GM21515 (cell line): ENCODE results near the gene TRIM2.

ENCODE experiments used
- ATAC-seq: cut with Tn5 transposase; IDR thresholded peaks from one replicate; pipeline ENCODE4 v1.9.1; 2021; ENCODE audit not compliant: unreplicated experiment

TRIM2 gene

DNA sequence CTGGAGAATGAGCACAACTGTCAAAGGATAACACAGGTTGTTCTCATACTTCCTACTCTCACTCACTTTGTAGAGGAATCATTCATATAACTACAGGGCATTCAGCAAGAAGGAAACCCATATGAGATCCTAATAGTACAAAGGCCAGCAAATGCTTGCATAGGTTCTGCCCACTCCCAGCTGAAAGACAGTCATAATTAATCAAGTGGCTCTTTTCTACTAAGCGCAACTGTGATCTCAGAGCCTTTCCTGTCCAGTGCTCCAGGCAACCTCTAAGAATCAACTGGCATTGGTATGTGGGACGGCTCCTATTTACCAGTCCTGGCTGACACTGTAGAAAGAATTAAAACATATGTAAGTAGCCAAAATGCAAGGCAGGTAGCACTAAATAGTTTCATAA lies 121.3 kb downstream of the TRIM2 start:
- ATAC-seq, result no peak

DNA sequence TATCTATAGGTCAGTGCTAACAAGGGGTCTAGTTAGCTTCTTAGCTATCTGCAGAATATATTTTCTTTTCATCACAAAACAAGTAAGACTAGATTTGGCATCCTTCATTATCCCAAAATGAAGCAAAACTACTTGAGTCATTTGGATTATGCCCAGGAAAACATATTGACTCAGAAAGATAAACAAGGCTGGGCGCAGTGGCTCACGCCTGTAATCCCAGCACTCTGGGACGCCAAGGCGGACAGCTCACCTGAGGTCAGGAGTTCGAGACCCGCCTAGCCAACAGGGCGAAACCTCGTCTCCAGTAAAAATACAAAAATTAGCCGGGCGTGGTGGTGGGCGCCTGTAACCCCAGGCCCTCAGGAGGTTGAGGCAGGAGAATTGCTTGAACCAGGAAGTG lies 122.3 kb downstream of the TRIM2 start:
- ATAC-seq, result no peak

DNA sequence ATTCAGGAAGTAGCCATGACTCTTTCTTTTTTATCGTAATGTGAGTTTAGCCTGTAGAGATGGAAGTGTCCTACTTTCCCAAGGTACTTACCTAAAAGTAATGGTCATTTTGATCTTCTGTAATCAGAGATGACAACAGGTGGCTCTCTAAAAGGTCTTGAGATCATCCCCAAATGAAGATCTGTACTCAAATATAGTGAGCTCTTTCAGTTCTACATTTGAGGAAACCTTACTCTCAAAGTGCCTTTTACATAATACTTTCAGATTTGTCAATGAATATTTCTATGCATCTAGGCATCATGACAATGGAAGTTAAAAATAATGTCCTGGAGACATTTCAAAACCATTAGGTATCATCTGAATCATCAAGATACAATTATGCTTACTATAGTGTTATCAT lies 123.0 kb downstream of the TRIM2 start:
- no peak for ATAC-seq

DNA sequence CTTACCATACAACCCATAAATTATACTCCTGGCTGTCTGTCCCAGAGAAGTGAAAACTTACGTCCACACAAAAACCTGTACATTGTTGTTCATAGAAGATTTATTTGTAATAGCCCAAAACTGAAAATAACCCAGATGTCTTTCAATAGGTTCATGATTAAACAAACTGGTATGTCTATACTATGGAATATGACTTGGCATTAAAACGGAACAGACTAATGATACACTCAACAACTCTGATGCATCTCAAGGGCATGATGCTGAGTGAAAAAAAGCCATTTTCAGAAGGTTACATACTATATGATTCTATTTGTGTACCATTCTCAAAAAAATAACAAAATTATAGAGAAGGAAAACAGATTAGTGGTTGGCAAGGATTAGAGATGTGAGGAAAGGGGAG lies 128.7 kb downstream of the TRIM2 start:
- ATAC-seq, result no peak

DNA sequence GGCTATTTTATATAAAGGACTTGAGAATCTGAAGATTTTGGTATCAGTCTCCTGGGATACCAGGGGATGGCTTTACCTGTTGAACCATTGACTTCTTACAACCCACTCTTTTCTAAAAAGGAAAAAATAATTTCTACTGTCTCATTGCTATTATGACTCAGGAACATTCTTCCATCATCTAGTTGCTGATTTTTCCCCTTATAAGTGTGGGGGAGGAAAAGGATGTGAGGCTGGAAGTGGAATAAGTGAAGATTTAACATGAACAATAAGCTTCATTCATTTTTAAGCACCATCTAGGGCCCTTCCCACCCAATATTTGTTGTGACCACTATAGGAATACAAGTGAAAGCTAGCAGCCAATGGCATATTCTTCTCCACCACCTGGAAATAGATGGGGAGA lies 129.6 kb downstream of the TRIM2 start:
- ATAC-seq, result no peak

DNA sequence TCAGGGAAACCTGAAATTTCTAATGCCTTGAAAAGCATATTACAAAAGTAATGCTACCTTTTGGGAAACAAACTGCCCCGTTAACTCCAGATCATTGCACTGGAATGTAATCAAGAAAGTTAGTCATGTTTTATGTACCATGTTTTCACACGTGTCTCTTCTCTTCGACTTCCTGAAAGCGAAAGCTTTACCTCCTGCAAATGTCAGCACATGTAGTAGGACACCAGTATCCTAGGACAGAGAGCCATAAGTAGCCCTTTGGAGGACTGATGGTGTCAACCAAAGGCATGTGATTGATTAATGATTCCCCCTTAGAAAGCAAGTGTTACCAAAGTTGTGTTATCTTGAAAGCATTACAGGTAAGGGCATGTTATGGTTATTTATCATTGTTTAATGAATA lies 131.4 kb downstream of the TRIM2 start:
- ATAC-seq, result no peak

DNA sequence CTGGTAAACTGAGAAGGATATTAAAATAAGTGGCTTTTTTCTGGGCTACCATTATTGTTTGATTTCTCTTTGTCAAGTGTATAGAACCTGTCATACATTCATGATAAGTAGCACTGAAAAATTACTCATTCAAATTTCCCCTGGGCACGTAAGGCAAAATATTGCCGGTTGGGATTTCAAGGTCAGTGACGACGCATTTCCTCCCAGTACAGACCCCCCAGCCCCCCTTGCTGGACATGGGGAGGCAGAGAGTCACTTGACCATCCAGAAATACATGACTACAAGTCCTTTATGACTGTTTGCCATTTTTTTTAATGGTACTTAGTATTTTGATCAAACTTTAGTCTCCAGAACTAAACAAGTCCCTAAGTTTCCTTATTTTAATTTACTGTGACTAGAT lies 133.4 kb downstream of the TRIM2 start:
- ATAC-seq, result no peak

DNA sequence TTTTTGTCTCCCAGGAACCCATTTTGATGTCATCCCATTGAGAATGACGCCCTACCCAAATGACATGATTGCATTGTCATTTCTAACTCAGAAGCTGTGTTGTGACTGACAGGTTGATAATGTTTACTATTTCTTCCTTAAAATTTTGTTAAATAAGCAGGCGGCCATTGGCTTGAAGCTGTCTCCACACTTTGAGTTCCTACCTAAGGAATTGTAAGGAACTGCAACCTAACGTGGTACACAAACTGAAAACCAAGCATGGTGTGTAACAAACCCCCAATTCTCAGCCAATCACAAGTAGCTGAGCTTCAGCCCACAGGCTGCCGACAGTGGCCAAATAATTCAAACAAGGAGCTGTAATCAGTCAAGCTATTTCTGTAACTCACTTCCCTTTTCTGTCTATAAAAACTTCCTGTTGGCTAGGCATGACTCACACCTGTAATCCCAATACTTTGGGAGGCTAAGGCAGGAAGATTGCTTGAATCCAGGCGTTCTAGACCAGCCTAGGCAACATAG lies 137.4 kb downstream of the TRIM2 start:
- ATAC-seq, result no peak

DNA sequence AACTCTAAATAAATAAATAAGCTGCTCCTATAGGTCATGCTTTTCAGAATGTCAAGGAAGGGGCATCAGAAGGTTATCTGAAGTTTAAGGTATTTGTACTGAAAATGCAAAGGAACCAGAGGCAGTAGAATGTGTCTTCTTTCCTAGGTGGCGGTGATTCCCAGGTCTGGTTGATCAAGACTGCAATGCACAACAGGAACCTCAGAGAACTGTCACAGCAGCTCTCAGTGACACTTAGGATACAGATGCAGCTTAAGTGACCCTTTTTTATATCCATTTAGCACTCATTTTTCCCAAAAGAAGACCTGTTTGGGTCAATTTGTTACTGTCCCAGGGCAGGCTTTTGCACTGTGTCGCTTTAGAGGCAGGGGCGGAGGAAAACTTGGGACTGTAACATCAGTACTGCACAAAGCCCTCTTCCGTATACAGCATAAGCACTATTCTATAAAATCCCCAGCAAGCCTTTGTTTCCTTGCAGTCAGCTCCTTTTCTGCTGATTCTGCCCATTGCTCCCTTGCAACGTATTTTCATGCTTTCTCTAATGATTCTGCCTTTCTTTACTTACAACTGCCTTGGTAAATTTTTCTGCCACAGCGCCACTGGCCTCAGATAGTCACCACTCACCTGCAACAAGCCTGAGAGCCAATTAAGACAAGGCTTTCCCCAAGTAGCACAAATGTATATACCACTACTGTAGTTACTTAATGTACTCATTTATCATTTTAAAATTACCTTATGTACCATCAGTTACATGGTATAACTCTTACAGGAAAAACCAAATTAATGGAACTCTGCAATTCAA lies 138.7 kb downstream of the TRIM2 start:
- no peak for ATAC-seq

DNA sequence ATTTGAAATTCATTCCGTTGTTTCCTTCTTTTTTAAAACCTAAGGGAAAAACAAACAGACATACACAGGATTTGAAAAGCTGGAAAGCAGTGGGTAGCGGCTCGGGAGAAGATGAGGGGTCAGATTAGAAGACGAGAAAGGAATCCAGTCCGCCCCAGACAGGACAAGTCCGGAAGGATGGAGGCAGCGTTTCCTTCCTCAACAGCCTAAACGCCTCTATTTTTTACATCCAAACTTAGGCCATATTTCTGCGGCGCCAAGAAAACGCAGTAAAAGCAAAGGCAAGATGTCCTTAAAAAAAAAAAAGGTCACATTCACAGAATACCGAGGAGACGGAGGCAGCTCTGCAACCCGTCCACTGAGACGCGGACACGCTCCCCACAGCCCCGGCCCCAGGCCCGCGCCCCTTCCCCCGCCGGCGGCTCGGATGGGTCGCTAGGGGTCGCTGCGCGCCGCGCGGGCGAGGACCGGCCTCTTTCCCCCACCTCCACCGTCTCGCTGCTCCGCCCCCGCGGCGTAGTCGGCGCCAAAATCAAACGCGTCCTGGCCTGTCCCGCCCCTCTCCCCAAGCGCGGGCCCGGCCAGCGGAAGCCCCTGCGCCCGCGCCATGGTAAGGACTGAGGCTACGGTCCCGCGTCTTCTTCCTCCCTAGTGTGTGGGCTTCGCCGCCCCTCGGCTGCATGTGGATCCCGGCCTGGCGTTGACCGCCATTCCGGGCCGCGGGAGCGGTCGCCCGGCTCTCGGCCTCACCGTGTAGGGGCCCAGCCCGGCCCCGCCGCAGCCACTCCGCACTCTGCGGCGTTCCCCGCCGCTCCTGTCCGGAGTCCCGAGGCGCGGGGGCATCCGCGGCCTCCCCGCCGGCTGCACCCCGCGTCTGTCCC lies 140.1 kb downstream of the TRIM2 start, which contains the start of gene MND1:
Gene MND1 (plus strand): TSS at position 558 of the 881 bp plus-strand sequence. CDS start 50 bp downstream, at position 608.
- ATAC-seq, result peak; percentile 77

DNA sequence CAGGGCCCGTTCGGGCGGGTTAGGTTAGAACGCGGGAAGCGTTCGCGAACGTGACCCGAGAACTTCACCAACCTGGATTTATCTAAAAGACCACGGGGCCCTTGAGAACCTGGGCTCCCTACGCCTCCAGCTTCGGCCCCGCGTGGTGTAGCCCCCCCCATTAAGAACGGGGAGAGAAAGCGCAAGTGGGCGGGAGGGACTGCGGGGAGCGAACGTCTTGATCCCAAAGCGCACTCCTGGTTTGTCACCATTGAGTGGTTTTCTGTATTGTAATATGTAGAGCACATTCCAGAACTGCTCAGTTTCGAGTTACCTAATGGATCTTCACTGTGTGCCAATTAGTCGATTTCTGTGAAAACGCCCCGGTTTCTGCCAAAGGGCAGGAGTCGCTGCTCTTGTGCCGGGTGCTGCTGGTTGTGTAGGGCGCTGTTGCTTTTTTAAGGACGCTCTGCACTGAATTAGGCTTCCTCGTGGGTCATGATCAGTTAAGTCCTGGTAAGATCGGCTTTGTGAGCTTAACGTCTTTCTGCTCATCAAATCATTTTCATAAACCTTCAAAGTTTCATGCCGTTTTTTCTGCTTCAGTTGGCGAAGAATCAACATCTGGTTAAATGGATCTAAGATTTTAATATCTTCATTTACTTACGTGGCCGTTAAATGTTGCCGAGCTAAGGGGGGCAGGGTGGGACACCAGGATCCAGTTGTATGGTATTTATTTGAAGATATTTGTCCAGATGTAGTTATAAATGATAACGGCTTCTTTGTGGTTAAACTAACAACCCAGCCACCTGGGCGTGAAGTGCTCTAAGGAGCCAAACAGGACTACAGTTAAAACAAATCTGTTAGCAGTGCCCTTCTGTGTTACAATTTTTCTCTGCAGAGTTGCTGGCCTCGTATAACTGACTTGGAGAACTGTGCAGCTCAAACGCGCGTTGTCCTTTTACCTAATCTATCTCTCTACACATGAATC lies 141.1 kb downstream of the TRIM2 start:
- ATAC-seq, result peak; percentile 18

DNA sequence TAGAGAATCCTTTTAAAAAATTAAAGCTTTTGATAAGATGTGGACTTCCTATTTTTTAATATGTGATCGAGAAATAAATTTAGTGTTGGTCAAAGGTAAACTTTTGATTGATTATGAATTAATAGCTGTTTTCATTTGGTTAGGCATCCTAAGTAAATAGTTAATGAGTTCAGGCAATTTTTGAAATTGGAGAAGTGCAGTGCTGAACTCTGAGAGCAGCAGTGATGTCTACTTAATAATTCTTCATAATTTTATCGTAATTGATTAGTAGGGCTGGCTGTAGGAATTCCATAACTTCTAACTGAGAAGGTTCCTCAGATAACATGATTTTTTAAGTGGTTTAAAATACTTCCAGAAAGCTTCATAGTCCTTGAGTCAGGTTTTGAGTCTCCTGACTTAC lies 141.8 kb downstream of the TRIM2 start:
- ATAC-seq, result no peak

DNA sequence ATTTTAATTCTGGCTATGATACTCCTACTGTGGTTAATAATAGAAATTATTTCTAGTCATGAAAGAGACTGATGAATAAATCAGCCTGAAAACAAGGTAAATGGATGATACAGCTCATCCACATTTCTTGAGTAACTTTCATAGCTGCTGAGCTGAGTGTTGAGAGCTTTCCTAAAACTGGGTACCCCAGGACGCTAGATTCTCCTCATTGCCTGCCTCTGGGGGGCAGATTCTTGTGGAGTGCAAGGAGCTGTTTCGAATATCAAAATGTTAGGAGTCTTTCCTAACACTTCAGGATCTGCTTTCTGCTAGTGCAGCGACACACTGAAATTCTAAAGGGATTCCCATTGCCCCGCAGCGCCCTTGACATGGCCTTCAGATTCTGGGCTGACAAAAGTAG lies 142.3 kb downstream of the TRIM2 start:
- ATAC-seq, result no peak

DNA sequence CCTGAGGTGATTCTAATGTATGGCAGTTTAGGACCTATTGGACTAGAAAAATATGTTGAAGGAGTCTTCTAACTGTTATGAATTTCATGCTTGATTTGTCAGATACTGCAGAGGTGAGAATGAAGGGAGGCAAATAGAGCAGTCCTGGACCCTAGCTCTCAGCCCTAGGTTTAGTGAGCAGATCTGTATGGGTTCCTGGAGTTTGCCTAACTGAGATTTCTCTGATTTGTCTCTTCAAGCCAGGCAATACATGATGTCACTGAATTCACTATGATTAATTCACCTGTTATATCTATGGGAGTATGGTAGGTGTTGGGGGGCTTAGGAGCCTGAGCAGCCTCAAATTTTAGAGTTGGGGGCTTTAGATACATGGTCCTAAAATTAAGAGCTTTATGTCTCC lies 142.9 kb downstream of the TRIM2 start:
- no peak for ATAC-seq

DNA sequence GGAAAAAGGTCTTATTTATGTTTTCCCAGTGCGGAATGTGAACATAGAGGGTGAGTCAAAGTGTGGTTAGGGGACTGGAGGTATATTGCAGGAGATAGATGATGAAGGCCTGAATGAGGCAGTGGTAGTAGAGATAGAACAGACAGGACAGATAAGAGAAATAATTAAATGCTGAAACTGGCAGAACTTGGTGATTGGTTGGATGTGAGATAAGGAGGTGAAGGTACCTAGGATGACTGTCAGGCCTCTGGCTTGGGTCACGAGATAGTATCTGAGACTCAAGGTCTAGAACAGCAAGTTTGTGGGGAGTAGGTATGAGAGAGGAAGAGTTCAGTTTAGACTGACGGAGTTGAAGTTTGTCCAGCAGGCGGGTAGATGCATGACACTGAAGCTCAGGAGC lies 143.8 kb downstream of the TRIM2 start:
- no peak for ATAC-seq

DNA sequence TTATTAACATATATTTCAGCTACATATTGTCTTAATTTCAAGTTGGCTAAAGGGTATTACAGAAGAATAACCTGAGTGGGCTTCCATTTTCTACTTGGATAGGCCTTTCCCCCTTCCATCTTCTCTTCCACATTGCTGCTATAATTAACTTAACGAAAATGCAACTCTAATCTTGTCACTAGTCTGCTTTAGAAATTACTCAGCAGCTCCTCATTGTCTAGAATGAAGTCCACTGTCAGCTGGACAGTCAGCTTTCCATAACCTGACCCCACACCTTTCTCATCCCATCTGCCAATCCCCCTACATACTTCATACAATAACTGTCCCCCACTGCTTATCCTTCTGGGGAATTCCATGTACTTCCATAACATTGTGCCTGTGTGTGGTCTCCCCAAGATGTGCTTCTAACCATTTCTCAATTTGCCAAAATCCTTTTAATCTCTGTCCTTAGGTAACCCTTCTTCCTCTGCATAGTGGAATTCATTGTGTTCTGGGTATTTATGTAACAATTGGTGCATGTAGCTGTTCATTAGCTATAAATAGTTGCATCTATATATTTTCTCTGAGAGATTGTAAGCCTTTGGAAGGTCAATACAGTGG lies 145.1 kb downstream of the TRIM2 start:
- ATAC-seq, result no peak

DNA sequence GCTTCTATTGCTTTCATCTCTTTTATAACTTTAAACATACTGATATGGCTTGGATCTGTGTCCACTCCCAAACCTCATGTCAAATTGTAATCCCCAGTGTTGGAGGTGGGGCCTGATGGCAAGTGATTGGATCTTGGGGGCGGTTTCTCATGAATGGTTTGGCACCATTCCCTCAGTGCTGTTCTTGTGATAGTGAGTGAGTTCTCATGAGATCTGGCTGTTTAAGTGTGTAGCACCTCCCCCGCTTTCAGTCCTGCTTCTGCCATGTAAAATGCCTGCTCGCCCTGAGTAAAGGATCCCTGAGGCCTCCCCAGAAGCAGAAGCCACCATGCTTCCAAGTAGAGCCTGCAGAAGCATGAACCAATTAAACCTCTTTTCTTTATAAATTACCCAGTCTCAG lies 157.9 kb downstream of the TRIM2 start:
- ATAC-seq, result no peak

DNA sequence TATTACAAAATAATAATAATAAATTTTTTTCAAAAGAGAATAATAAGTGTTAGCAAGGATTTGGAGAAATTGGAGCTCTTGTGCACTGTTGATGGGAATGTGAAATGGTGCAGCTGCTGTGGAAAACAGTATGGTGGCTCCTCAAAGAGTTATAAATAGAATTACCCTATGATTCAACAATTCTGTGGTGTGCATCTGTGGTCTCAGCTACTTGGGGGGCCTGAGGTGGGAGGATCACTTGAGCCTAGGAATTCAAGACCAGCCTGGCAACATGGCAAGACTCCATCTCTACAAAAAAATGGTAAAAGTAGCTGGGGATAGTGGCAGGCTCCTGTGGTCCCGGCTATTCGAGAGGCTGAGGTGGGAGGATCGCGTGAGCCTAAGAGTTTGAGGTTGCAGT lies 159.8 kb downstream of the TRIM2 start:
- no peak for ATAC-seq

DNA sequence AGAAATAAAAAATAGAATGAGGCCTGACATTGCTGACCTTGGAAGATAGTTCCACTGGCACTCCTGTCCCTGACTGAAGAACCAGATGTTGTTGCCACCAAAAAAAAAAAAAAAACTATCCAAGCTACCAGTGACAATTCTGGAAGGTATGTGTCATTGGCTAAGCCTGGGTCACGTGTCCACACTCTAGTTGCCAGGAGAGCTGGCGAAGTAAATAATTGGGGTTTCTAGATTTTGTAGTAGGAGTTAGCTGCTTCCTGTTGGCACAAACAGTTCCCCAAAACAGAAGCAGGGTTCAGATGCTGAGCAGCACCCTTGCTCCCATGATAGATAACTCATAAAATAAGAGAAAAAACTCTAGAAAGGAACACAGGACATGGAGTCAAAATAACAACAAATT lies 160.8 kb downstream of the TRIM2 start:
- no peak for ATAC-seq

DNA sequence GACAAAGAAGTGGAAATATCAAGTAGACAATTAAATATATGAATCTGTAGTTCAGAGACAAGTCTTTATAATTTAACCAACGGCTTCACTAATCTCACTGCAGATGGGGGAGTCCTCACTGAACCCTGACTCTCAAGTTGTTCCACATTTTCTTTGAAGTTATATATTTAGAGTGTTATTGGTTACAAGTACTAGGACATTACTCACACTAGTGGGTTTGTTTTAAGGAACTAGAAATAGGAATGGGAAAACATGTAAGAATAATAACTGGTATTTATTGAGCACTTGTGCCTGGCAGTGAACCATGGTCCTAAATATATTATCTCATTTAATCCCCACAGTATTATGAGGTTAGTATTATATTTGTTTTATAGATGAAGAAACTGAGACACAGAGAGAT lies 162.2 kb downstream of the TRIM2 start:
- no peak for ATAC-seq
